HG03045 (cell line): ENCODE results near the gene IGSF8.

Experiments used
- ATAC-seq: cut with Tn5 transposase; IDR thresholded peaks from one replicate; pipeline ENCODE4 v1.9.1; 2021; ENCODE audit warnings: mild to moderate bottlenecking, moderate library complexity; ENCODE audit not compliant: unreplicated experiment

The IGSF8 gene

GRCh38 chr1:160105155-160105554 lies 6.7 kb upstream of the IGSF8 start:
- ATAC-seq, result no peak

GRCh38 chr1:160104486-160104885 lies 6.1 kb upstream of the IGSF8 start:
- ATAC-seq, result no peak

GRCh38 chr1:160103658-160104408 lies 5.4 kb upstream of the IGSF8 start:
- no peak for ATAC-seq

GRCh38 chr1:160101717-160102522 lies 3.5 kb upstream of the IGSF8 start:
- ATAC-seq, result no peak

GRCh38 chr1:160101037-160101716 lies 2.8 kb upstream of the IGSF8 start:
- ATAC-seq, result peak; percentile 24

- no peak for ATAC-seq
Measured at GRCh38 chr1:160099716-160100375, 1.4 kb upstream of the IGSF8 start.

- ATAC-seq, result peak; percentile 83
Measured at GRCh38 chr1:160098852-160099561, 588 bp upstream of the IGSF8 start.

GRCh38 chr1:160097151-160097910 lies 1.1 kb downstream of the IGSF8 start:
- ATAC-seq, result no peak

- ATAC-seq, result no peak
Measured at GRCh38 chr1:160096274-160097116, 1.9 kb downstream of the IGSF8 start.

- no peak for ATAC-seq
Measured at GRCh38 chr1:160095382-160096105, 2.9 kb downstream of the IGSF8 start.

- ATAC-seq, result no peak
Measured at GRCh38 chr1:160094806-160095205, 3.6 kb downstream of the IGSF8 start.

GRCh38 chr1:160094291-160094625 lies 4.2 kb downstream of the IGSF8 start:
- ATAC-seq, result no peak

- ATAC-seq, result no peak
Measured at GRCh38 chr1:160093624-160094290, 4.7 kb downstream of the IGSF8 start.

GRCh38 chr1:160093069-160093395 lies 5.4 kb downstream of the IGSF8 start:
- no peak for ATAC-seq

GRCh38 chr1:160092366-160093068 lies 5.9 kb downstream of the IGSF8 start:
- no peak for ATAC-seq

GRCh38 chr1:160091666-160092223 lies 6.7 kb downstream of the IGSF8 start:
- no peak for ATAC-seq

- no peak for ATAC-seq
Measured at GRCh38 chr1:160090760-160091159, 7.7 kb downstream of the IGSF8 start.
